HL-60 (cell line): ENCODE data around the gene RTP2.

Experiments used
- GABPA ChIP-seq: IDR thresholded peaks from 2 replicates; pipeline ENCODE4 v1.6.1; 2012; ENCODE audit warnings: low read depth
- POLR2AphosphoS5 ChIP-seq: IDR thresholded peaks from 2 replicates; pipeline ENCODE4 v1.6.1; 2012; ENCODE audit warnings: low read depth
- TF ChIP-seq, protein P1 (sequence below): IDR thresholded peaks from one replicate; pipeline ENCODE4 v1.5.1; 2011; ENCODE audit warnings: low read length, control low read depth, inconsistent platforms; ENCODE audit not compliant: insufficient read depth
- TF ChIP-seq, protein P2 (sequence below): IDR thresholded peaks from 2 replicates; pipeline ENCODE4 v1.6.1; 2012; ENCODE audit warnings: low read depth; ENCODE audit not compliant: insufficient replicate concordance

DNA sequence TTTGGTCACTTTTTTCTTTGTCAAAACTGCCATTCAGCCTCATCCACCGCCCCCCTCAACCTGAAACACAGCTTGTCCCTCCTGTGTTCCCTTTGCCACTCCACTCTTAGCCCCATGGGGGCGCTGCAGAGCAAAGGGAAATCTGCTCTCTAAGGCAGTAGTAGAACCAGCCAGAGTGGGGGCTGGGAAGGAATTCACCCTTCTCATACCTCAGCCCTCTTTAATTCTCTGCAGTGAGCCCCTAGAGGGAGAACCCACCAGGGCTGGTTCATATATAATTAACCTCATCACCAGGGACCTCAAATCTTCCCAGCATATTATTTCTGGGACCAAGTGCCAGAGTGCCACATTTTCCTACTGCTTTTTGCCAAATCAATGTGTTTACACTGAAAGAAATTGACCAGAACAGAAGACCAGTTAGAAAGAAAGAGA, 45.7 kb upstream of the RTP2 start:
- TF ChIP-seq, protein P1, sequence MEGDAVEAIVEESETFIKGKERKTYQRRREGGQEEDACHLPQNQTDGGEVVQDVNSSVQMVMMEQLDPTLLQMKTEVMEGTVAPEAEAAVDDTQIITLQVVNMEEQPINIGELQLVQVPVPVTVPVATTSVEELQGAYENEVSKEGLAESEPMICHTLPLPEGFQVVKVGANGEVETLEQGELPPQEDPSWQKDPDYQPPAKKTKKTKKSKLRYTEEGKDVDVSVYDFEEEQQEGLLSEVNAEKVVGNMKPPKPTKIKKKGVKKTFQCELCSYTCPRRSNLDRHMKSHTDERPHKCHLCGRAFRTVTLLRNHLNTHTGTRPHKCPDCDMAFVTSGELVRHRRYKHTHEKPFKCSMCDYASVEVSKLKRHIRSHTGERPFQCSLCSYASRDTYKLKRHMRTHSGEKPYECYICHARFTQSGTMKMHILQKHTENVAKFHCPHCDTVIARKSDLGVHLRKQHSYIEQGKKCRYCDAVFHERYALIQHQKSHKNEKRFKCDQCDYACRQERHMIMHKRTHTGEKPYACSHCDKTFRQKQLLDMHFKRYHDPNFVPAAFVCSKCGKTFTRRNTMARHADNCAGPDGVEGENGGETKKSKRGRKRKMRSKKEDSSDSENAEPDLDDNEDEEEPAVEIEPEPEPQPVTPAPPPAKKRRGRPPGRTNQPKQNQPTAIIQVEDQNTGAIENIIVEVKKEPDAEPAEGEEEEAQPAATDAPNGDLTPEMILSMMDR, result peak; percentile 88
- TF ChIP-seq, protein P2, sequence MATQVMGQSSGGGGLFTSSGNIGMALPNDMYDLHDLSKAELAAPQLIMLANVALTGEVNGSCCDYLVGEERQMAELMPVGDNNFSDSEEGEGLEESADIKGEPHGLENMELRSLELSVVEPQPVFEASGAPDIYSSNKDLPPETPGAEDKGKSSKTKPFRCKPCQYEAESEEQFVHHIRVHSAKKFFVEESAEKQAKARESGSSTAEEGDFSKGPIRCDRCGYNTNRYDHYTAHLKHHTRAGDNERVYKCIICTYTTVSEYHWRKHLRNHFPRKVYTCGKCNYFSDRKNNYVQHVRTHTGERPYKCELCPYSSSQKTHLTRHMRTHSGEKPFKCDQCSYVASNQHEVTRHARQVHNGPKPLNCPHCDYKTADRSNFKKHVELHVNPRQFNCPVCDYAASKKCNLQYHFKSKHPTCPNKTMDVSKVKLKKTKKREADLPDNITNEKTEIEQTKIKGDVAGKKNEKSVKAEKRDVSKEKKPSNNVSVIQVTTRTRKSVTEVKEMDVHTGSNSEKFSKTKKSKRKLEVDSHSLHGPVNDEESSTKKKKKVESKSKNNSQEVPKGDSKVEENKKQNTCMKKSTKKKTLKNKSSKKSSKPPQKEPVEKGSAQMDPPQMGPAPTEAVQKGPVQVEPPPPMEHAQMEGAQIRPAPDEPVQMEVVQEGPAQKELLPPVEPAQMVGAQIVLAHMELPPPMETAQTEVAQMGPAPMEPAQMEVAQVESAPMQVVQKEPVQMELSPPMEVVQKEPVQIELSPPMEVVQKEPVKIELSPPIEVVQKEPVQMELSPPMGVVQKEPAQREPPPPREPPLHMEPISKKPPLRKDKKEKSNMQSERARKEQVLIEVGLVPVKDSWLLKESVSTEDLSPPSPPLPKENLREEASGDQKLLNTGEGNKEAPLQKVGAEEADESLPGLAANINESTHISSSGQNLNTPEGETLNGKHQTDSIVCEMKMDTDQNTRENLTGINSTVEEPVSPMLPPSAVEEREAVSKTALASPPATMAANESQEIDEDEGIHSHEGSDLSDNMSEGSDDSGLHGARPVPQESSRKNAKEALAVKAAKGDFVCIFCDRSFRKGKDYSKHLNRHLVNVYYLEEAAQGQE, result no peak
- TF ChIP-seq POLR2AphosphoS5 (no peak), GABPA (no peak)
